IMR-90 (cell line): ENCODE measurements around the gene STYXL1. TPM values are rescaled to one million over a fixed set of nuclear protein-coding genes. Genes with fewer than 3 reads are reported as not detected.

Source experiments
- ATAC-seq: fragments of 200-7000 bp; cut with Tn5 transposase; 2 replicates; pipeline ENCODE4 v1.9.1; 2020; ENCODE audit warnings: low read depth, mild to moderate bottlenecking, moderate library complexity
- BruUV-seq: library from RNA; stranded (reverse); fragments of 400-500 nt; replicated peaks from 2 replicates; lab custom pipeline; 2021; lab: Mats Ljungman, UMichigan
- CTCF ChIA-PET: fragments of 300-600 bp; formaldehyde crosslinking; extraction: SDS; loops from one replicate; lab custom pipeline; 2021; ENCODE audit warnings: antibody characterized with exemption; lab: Yijun Ruan, JAX
- POLR2A ChIA-PET: fragments of 300-600 bp; sonication (Branson Sonifier 250); formaldehyde crosslinking; loops from one replicate; lab custom pipeline; 2022; ENCODE audit warnings: antibody characterized with exemption; ENCODE audit not compliant: unreplicated experiment; lab: Charles Lee
- DNase-seq: peaks from one replicate; pipeline ENCODE4 v3.0.0; 2013
- H2AFZ ChIP-seq: replicated peaks from 2 replicates; pipeline ENCODE3; 2013; ENCODE audit warnings: low read length, mild to moderate bottlenecking; ENCODE audit not compliant: poor library complexity
- H2AK5ac ChIP-seq: 2 replicates; pipeline ENCODE4 v1.6.1; 2013; ENCODE audit warnings: low read depth, low read length, inconsistent platforms
- H2AK9ac ChIP-seq: replicated peaks from 2 replicates; pipeline ENCODE3; 2013; ENCODE audit warnings: mild to moderate bottlenecking, low read depth, low read length, moderate library complexity; ENCODE audit not compliant: poor library complexity
- H2BK120ac ChIP-seq: 2 replicates; pipeline ENCODE4 v1.6.1; 2013; ENCODE audit warnings: low read depth, low read length, inconsistent platforms
- H2BK15ac ChIP-seq: 3 replicates; pipeline ENCODE4 v1.6.1; 2013; ENCODE audit warnings: low read depth, low read length, inconsistent platforms
- H2BK20ac ChIP-seq: 2 replicates; pipeline ENCODE4 v1.6.1; 2013; ENCODE audit warnings: low read depth, mild to moderate bottlenecking, inconsistent platforms, low read length, moderate library complexity
- H2BK5ac ChIP-seq: 2 replicates; pipeline ENCODE4 v1.6.1; 2013; ENCODE audit warnings: mild to moderate bottlenecking, low read depth, low read length, inconsistent platforms; ENCODE audit not compliant: poor library complexity, severe bottlenecking
- H3K14ac ChIP-seq: replicated peaks from 2 replicates; pipeline ENCODE4 v1.6.1; 2013; ENCODE audit warnings: low read depth, low read length, inconsistent platforms
- H3K18ac ChIP-seq: 2 replicates; pipeline ENCODE4 v1.6.1; 2013; ENCODE audit warnings: low read depth, low read length, control low read depth
- H3K23ac ChIP-seq: 2 replicates; pipeline ENCODE4 v1.6.1; 2013; ENCODE audit warnings: low read depth, low read length, inconsistent platforms
- H3K27ac ChIP-seq: 2 replicates; pipeline ENCODE4 v1.5.1; 2013; ENCODE audit warnings: mild to moderate bottlenecking, control low read depth, low read length; ENCODE audit not compliant: insufficient read depth
- H3K27me3 ChIP-seq: 2 replicates; pipeline ENCODE4 v1.6.1; 2013; ENCODE audit warnings: low read length; ENCODE audit not compliant: control insufficient read depth, insufficient read depth
- H3K36me3 ChIP-seq: 2 replicates; pipeline ENCODE4 v1.6.1; 2013; ENCODE audit warnings: low read length, mixed read lengths; ENCODE audit not compliant: control insufficient read depth, insufficient read depth
- H3K4ac ChIP-seq: 2 replicates; pipeline ENCODE4 v1.6.1; 2013; ENCODE audit warnings: low read depth, low read length, inconsistent platforms
- H3K4me1 ChIP-seq: 2 replicates; pipeline ENCODE4 v1.6.1; 2013; ENCODE audit warnings: low read length, mixed read lengths; ENCODE audit not compliant: control insufficient read depth, insufficient read depth
- H3K4me2 ChIP-seq: 2 replicates; pipeline ENCODE4 v1.6.1; 2013; ENCODE audit warnings: low read depth, mild to moderate bottlenecking, control low read depth, low read length, moderate library complexity
- H3K4me3 ChIP-seq: 2 replicates; pipeline ENCODE4 v1.5.1; 2013; ENCODE audit warnings: low read depth, mild to moderate bottlenecking, control low read depth, low read length, moderate library complexity; ENCODE audit not compliant: insufficient read depth
- H3K56ac ChIP-seq: 2 replicates; pipeline ENCODE4 v1.6.1; 2013; ENCODE audit warnings: low read length, inconsistent platforms; ENCODE audit not compliant: insufficient read depth; ENCODE audit errors: extremely low read depth
- H3K79me1 ChIP-seq, 2 experiments: 2 replicates each; pipeline ENCODE4 v1.6.1; 2013; ENCODE audit warnings: low read length in 2 of 2, inconsistent platforms in 1 of 2, low read depth in 1 of 2
- H3K9ac ChIP-seq: 2 replicates; pipeline ENCODE4 v1.6.1; 2013; ENCODE audit warnings: low read depth, low read length, control low read depth
- H3K9me1 ChIP-seq: 2 replicates; pipeline ENCODE4 v1.6.1; 2013; ENCODE audit warnings: low read length, inconsistent platforms; ENCODE audit not compliant: insufficient read depth
- H3K9me3 ChIP-seq: 2 replicates; pipeline ENCODE4 v1.6.1; 2013; ENCODE audit warnings: low read length; ENCODE audit not compliant: control insufficient read depth, insufficient read depth
- H4K20me1 ChIP-seq: 2 replicates; pipeline ENCODE4 v1.6.1; 2013; ENCODE audit warnings: low read length, inconsistent platforms; ENCODE audit not compliant: insufficient read depth
- H4K5ac ChIP-seq: 2 replicates; pipeline ENCODE4 v1.6.1; 2013; ENCODE audit warnings: mild to moderate bottlenecking, low read depth, low read length, control low read depth
- H4K8ac ChIP-seq, 2 experiments: 2 replicates each; pipeline ENCODE4 v1.6.1; 2013; ENCODE audit warnings: low read depth in 2 of 2, low read length in 2 of 2, control low read depth in 1 of 2, inconsistent platforms in 1 of 2
- H4K91ac ChIP-seq: 2 replicates; pipeline ENCODE4 v1.6.1; 2013; ENCODE audit warnings: low read depth, low read length, inconsistent platforms; ENCODE audit not compliant: insufficient read depth
- BHLHE40 ChIP-seq: fragments of 150-350 bp; IDR thresholded peaks from 2 replicates; pipeline ENCODE4 v1.6.1; 2016; ENCODE audit warnings: mild to moderate bottlenecking, low read depth, low read length
- CEBPB ChIP-seq: IDR thresholded peaks from 2 replicates; pipeline ENCODE4 v1.6.1; 2012; ENCODE audit warnings: low read depth, low read length, improper control_type of control experiment
- CHD1 ChIP-seq: IDR thresholded peaks from 2 replicates; pipeline ENCODE4 v1.6.1; 2012; ENCODE audit warnings: low read depth, low read length, improper control_type of control experiment
- MXI1 ChIP-seq: IDR thresholded peaks from 2 replicates; pipeline ENCODE4 v1.6.1; 2012; ENCODE audit warnings: low read depth, mild to moderate bottlenecking, low read length, moderate library complexity, borderline replicate concordance
- RAD21 ChIP-seq: IDR thresholded peaks from 2 replicates; pipeline ENCODE4 v1.6.1; 2012; ENCODE audit warnings: low read length, improper control_type of control experiment
- RFX5 ChIP-seq: IDR thresholded peaks from 2 replicates; pipeline ENCODE4 v1.8.0; 2012; ENCODE audit warnings: low read depth, mild to moderate bottlenecking, low read length, moderate library complexity
- WGBS, 2 experiments: methylation state at CpG; one replicate each; pipeline versions ENCODE4 v1.1.5 to v1.1.7; 2013; ENCODE audit warnings: missing lambda C conversion rate in 2 of 2; ENCODE audit not compliant: insufficient read length in 1 of 2; ENCODE audit errors: extremely low coverage in 2 of 2; 5-methylcytosine and 5-hydroxymethylcytosine counted together
- dilution Hi-C: fragments of 300-500 bp; cut with HindIII; formaldehyde crosslinking; loops from one replicate; pipeline ENCODE4 v1.14.3; 2018; ENCODE audit warnings: low sequenced_read_pairs; ENCODE audit not compliant: unreplicated experiment
- in situ Hi-C: fragments of 300-500 bp; cut with MboI; formaldehyde crosslinking; loops from 3 replicates; pipeline ENCODE4 v1.14.3; 2019; ENCODE audit warnings: low sequenced_read_pairs, inconsistent platforms, mixed read lengths
- intact Hi-C: fragments of 100-400 bp; cut with micrococcal nuclease; formaldehyde crosslinking; loops from 2 replicates; pipeline ENCODE4 v1.10.0; 2022
- polyA plus RNA-seq, 3 experiments: library from polyadenylated mRNA; depleted of rRNA; stranded (reverse); fragments of >200 nt; gene quantifications; 2 replicates each; pipeline ENCODE4 v1.2.3, GENCODE V29; 2012; ENCODE audit warnings: low replicate concordance in 1 of 3
- total RNA-seq: library from RNA; depleted of rRNA; stranded (reverse); fragments of >200 nt; gene quantifications from 2 replicates; pipeline ENCODE4 v1.2.3, GENCODE V29; 2012

STYXL1 gene
- total and polyA plus RNA-seq, 2 of the 4 experiments (the other 2 are of a cell fraction), result 66.1 to 73.8 TPM

DNA sequence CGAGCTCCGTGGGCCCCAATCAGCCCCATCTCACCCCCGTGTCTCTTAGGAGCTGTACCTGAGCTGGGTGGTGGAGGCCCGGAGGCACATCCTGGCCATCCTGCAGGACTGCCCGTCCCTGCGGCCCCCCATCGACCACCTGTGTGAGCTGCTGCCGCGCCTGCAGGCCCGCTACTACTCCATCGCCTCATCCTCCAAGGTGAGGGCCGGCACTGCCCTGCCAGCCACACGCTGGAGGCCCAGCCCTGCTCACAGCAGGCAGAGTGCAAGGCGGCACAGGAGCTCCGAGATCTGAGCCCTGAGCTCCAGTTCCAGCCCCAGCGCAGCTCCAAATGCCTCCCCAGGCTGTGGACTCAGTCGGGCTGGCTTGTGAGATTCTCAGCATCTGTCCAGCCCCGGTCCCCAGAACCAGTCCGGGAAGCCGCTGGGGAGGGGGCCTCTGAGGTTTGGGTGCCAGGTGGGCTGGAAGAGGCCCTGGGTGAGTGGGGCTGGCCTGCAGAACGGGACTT, 62.7 kb downstream of the STYXL1 start:
- intact Hi-C loops (no loop called here), dilution Hi-C loops (no loop called here), in situ Hi-C loops (no loop called here)
- Histone ChIP-seq H2AFZ (no peak overlapping the region), H3K4me1 (no peaks in the 10 kb centered on the region), H2BK5ac (no peak overlapping the region), H3K23ac (no peak overlapping the region), H4K20me1 (peaks cover 4% of the 10 kb centered on the region), H3K9me3 (no peaks in the 10 kb centered on the region), H3K4me2 (no peak overlapping the region), H3K4me3 (no peak overlapping the region), H3K14ac (no peak overlapping the region), H2BK15ac (no peak overlapping the region), H2AK5ac (no peak overlapping the region), H4K91ac (no peak overlapping the region), H3K9ac (no peak overlapping the region), H4K8ac (no peak overlapping the region), H3K9me1 (no peaks in the 10 kb centered on the region), H2AK9ac (no peak overlapping the region), H3K4ac (no peak overlapping the region), H3K56ac (no peak overlapping the region), H2BK120ac (no peak overlapping the region), H2BK20ac (no peak overlapping the region), H3K27ac (no peak overlapping the region), H3K79me1 (0 out of 4 replicates have a peak, but pooled peaks cover 0 to 3% of the 10 kb centered on the region in 2 experiments), H3K18ac (no peak overlapping the region), H3K36me3 (peaks cover 70% of the 10 kb centered on the region), H3K27me3 (no peaks in the 10 kb centered on the region), H4K5ac (no peak overlapping the region)
- TF ChIP-seq RAD21 (no peak), CEBPB (no peak), CHD1 (no peak), RFX5 (no peak), MXI1 (no peak), BHLHE40 (no peak)
- DNase-seq, result no peak
- POLR2A ChIA-PET, result no interaction called here
- no peak for ATAC-seq
- BruUV-seq, result no TSS peak
- CTCF ChIA-PET, result no interaction called here
- 92% methylated on average over 12 of the region's 21 CpGs; no CpG with 5 or more reads in 1 of the 2 experiments for WGBS, 2 experiments
